Activated T-cell treated with anti-CD3 and anti-CD28 coated beads for 1 hour (primary cell): ENCODE measurements around the gene BLM.

Experiments
- DNase-seq: peaks from one replicate; pipeline ENCODE4 v3.0.0-alpha.2; 2020; ENCODE audit warnings: low read depth

Gene BLM

DNA sequence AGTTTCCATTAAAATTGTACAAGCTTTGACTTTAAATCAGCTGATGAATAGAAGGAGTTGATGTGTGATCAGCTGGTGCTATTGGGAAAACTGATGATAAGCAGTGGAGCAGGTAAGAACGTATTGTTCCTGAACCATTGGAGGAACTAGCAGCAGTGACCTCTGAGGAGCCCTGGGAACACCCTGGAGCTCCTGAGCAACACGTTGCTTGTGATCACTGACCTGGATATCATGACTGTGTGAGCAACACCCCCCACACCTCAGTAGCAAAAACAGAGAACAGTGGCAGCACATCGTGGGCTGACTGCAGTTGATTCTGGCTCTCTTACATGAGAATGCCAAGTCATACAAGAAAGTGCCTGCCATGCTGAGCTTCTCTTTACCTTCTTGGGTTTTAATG, 72.9 kb downstream of the BLM start:
- DNase-seq, result no peak

DNA sequence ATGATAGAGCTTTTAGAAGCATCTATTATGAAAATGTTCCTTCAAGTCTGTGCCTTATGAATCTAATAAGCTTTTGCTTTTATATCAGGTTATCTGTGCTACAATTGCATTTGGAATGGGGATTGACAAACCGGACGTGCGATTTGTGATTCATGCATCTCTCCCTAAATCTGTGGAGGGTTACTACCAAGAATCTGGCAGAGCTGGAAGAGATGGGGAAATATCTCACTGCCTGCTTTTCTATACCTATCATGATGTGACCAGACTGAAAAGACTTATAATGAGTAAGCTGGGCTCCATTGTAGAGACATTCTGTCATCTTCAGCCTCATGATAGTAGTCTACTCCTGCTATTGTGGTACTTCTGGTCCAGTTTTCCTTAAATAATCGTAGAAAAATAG, 73.4 kb downstream of the BLM start:
- DNase-seq, result no peak

GRCh38 chr15:90794538-90794937, 77.4 kb downstream of the BLM start:
- DNase-seq, result no peak

DNA sequence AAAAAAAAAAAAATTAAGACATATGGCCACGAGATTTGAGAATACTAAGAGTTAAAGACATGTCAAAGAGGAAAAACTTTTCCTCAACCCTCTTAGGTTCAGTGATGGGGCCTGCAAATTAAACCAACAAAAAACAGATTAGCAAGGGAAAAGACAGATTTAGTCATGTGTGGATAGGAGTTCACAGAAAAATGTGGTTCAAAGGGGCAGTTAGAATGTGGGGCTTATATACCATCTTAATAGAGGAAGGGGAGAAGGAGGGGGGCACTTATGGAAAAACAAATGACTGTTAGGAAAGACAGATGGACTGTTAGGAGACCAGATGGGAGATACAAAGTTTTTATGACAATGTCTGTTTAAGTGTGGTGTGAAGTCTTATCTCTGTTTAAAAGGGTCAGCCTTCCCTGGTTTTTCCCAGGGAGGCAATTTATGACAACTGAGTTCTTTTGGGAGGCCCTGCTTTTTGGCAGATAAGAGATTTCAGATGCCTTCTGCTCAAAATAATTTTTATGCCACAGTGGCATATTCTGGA, 82.6 kb downstream of the BLM start:
- no peak for DNase-seq

GRCh38 chr15:90801803-90802202, 84.7 kb downstream of the BLM start:
- DNase-seq, result no peak

DNA sequence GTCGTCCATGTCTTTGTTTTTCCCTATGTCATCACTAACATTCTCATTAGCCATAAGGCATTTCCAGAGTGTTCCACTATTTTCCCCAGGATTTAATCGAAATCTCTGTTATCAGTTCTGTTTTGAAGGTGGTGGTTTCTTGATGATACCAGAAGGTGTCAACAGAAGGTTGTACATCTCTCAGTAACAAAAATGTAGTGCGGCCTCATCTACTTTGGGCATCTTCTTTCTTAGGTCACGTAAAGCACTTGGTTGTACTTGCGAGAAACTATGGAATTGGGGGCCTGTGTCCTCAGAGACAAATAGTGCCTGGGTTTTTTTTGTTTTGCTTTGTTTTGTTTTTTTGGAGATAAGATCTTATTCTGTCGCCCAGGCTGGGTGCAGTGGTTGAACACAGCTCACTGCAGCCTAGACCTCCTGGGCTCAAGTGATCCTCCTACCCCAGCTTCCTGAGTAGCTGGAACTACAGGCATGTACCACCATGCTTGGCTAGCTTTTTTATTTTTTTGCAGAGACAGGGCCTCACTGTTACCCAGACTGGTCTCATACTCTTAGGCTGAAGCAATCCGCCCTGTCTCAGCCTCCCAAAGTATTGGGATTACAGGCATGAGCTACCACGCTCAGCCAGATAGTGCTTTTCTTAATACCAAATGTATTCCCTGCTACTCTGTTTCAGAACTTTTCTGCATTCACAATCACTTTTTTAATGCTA, 90.1 kb downstream of the BLM start:
- no peak for DNase-seq

DNA sequence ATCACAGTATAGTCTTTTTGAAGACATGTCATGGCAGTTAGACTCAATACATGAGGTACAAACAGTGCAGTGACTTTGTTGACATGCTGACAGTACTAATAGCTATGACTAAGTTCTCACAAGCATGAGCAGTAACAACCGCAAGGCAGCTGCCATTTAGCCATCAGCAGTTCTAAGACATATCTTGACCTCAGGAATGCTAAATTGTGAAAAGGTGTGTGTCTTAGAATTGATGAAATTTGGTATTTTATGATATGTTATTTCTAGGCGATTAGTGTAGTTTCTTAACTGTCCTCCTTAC, 90.6 kb downstream of the BLM start:
- no peak for DNase-seq

DNA sequence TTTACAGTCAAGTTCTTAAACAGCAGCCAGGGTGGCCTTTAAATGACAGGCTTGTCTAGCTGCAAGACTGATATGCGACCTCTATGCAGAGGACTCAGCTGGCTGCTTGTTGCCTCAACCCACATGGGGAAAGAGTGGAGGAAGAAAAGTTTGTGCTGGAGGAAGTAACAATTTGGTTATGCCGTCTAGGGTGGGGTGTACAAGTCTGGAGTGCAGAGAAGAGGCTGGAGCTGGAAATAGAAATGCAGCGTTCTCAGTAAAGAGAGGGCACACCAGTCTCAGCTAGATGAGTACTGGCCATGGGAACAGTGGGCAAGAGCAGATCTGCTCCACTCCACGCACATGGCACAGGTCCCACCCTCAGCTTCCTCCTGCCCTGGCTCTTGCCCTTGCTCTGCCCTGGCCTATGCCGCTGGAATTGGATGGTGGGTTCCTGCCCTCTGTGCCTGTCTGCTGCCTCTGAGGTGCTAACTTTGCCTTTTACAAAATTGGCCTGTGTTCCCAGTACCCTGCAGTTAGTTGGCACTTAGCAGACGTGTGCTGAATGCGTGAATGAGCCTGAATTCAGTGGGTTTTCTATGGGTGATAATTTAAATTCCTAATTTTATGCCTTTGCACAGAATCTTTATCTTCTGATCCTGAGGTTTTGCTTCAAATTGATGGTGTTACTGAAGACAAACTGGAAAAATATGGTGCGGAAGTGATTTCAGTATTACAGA, 91.5 kb downstream of the BLM start:
- no peak for DNase-seq

- no peak for DNase-seq
These were observed 92.4 kb downstream of the BLM start for GRCh38 chr15:90809536-90809935.

DNA sequence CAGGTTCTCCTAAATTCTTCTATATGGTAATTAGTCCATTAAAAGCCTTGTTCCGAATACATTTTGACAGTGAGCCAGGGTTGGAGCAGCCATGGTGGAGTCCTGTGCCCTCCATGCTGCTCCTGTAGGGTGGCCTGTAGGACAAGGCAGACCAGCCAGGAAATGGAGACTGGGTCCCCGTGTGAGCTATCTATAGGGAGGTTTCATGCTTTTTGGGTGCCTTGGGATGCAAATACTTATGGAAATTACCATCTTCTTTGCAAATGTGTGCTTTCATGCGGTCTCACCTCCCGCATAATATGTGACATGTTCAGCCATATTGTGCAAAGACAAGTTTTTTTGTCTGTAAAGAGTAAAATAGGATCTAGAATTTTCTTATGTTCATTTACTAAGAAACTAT, 93.2 kb downstream of the BLM start:
- no peak for DNase-seq

GRCh38 chr15:90812171-90812957, 95.2 kb downstream of the BLM start:
- DNase-seq, result no peak

- no peak for DNase-seq
These were observed 95.8 kb downstream of the BLM start for GRCh38 chr15:90812958-90813265.

- no peak for DNase-seq
These were observed 96.6 kb downstream of the BLM start for GRCh38 chr15:90813796-90814190.

DNA sequence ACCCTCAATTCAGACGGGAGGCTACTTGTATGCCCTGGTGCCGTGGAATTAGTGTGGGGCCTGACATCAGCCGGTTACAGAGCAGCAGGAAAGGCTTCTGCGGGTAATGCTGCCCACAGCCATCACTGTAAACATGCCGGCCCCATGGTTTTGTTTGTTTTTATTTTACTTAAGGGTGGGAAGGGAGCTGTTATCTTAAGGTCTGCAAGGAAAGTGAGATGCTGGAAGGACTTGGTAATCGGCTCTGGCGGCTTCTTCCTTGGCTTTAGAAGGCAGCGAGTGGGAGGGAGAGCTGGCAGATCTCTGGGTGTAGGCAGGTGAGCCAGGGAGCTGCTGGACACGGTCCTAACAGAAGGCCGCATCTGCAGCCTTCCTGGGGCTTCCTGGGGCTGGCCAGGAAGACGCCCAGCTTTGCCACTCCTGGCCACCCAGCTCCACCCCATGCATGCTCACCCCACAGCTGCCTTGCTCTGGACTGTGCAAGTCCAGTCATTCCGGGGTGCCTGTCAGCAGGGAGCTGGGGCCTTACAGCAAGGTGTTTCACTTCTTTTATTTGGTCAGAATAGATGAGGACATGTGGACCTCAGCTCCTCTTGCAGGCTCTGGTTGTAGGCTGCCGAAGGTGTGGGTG, 97.2 kb downstream of the BLM start:
- no peak for DNase-seq

GRCh38 chr15:90816401-90817116, 99.4 kb downstream of the BLM start:
- DNase-seq, result no peak

- no peak for DNase-seq
These were observed 100.2 kb downstream of the BLM start for GRCh38 chr15:90817117-90818057.

DNA sequence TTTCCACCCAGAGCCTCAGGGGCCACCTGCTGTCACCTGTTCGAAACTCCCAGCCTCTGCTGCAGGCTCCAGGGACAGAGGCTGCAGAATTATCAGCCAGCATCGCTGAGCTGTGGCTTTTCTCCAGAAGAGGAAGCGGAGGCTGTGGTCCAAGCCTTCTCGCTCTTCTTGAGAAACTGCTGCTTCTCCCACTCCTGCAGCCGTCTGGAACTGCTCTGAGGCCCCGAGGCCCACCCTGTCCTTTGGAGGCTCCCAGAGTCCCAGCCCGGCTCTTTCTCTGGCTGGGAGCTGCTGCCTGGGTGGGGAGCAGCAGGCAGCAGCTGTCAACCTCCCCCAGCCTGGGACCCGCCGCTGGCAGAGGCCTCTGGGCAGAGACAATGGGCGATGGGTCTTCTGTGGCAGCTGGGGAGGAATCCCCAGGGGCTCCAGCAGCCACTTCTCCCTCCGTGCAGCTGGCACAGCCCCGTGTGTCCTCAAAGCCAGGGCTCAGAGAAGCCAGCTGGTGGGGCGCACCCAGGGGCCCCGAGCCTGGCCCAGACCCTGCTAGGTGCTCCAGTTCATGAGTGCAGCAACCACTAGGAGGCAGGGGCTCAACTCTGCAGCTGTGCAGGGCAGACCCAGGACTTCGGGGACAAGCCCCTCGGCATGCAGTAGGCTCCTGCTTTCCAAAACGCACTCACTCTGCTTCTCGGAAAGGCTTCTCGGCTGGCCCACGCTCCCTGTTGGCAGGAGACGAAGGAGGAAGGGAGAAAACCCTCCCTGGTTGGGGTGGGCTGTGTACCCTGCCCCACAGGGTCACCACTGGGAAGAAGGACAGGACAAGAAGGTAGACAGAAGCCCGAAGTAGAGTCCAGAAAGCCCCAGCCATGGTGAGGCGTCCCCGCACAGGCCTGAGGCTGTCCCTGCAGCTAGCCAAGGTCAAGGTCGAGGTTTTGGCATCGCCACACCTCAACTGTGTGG, 101.4 kb downstream of the BLM start:
- DNase-seq, result no peak

DNA sequence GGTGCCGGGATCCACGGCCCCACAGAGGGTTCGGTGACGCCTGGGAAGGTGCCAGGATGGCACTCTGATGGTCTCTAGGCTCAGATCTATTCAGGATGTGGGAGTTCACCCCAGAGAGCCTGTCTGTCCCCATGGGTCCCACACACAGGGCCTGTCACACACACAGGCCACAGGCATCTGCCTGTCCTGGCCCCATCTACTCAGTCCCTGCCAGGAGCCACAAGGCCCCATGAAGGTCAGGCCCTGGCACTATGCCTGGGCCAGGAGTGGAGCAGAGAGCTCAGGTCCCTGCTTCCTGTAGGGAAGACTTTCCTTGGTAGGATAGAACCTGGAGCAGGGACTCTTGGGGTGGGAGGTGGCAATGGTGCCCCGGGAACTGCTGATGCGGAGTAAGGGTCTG, 102.2 kb downstream of the BLM start:
- DNase-seq, result no peak

- DNase-seq, result no peak
These were observed 102.7 kb downstream of the BLM start for GRCh38 chr15:90819850-90820249.

- DNase-seq, result no peak
These were observed 103.3 kb downstream of the BLM start for GRCh38 chr15:90820481-90820880.
